HG02943 (cell line): ENCODE data around the gene RNU6-9.
"Not testable (repeated sequence)": the region's sequence is repeated elsewhere in the genome, so short reads cannot be mapped to it uniquely, and the experiment has no call there.

ENCODE experiments used
- ATAC-seq: cut with Tn5 transposase; IDR thresholded peaks from one replicate; pipeline ENCODE4 v1.9.1; 2021; ENCODE audit warnings: mild to moderate bottlenecking, low read depth, moderate library complexity; ENCODE audit not compliant: unreplicated experiment

RNU6-9 gene

DNA sequence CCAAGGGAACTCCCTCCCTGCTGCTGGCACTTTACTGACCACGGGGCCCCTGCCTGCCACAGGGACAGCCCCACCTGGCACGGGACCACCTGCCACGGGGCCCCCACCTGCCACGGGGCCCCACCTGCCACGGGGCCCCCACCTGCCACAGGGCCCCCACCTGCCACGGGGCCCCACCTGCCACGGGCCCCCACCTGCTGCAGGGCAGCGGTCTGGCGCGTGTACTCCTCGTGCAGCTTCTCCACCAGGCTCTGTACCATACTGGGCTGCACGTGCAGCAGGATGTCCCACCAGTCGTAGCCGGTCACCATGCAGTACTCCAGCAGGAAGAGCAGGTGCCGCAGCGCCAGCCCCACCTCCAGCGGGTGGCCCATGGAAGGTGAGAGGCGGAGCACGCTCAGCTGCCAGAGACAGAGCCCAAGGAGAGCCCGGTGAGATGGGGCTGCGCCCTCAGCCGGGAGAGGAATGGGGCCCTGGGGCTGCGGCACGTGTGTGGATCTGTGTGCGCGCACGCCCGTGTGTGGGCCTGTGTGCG lies 16.4 kb upstream of the RNU6-9 start:
- no peak for ATAC-seq

DNA sequence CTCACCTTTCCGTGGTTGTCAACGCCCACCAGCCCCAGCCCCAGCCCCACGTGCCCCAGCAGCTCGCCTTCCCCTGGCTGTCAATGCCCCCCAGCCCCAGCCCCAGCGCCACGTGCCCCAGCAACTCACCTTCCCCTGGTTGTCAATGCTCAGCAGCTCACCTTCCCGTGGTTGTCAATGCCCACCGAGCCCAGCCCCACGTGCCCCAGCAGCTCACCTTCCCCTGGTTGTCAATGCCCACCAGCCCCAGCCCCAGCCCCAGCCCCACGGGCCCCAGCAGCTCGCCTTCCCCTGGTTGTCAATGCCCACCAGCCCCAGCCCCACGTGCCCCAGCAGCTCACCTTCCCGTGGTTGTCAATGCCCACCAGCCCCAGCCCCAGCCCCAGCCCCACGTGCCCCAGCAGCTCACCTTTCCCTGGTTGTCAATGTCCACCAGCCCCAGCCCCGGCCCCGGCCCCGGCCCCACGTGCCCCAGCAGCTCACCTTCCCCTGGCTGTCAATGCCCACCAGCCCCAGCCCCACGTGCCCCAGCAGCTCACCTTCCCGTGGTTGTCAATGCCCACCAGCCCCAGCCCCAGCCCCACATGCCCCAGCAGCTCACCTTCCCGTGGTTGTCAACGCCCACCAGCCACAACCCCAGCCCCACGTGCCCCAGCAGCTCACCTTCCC lies 15.2 kb upstream of the RNU6-9 start:
- ATAC-seq, result not testable (repeated sequence)

- ATAC-seq, result not testable (repeated sequence)
Measured at GRCh38 chr19:878751-879561, 14.3 kb upstream of the RNU6-9 start.

GRCh38 chr19:879711-880438 lies 13.4 kb upstream of the RNU6-9 start:
- ATAC-seq, result no peak

GRCh38 chr19:881385-882071 lies 11.8 kb upstream of the RNU6-9 start:
- no peak for ATAC-seq

DNA sequence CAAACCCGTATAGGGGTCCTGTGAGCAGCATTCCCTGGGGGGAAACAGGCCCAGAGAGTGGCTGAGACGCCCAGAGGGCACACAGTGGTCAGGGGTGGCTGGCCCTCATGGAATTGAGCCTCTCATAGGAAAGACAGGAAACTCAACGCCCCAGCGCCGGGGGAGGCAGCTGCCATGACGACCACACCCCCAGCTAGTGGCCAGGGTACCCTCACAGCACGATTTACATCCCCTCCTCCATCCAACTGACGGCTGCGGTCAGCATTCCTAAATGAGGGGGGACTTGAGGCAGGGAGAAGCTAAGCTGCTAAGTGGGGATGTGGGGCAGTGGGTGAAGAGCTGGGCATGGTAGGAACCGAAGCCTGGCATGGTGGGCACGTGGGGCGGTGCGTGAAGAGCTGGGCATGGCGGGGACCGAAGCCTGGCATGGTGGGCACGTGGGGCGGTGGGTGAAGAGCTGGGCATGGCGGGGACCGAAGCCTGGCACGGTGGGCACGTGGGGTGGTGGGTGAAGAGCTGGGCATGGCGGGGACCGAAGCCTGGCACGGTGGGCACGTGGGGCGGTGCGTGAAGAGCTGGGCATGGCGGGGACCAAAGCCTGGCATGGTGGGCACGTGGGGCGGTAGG lies 10.3 kb upstream of the RNU6-9 start:
- no peak for ATAC-seq

DNA sequence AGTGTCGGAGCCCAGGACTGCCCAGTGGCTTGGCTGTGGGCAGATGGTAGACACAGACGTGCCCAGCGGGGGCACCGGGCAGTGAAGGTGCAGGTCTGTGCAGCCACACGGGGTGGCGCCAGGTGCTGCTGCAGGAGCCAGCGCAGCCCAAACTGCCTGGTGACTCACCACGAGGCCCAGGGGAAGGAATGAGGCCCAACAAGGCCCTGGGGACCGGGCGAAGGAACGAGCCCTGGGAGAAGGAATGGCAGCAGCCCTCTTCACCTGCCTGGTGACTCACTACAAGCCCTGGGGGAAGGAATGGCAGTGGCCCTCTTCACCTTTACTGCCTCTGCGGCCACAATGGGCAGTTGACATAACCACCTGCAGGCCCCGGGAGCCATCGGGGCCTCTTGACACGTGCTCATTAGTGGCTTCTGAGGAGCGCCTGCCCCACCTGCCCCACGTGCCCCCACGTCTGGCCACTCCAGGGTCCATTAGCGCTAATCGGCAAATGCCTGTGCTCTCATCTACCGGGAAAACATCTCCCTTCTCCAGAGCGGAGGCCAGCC lies 9.5 kb upstream of the RNU6-9 start:
- ATAC-seq, result no peak

GRCh38 chr19:884420-885211 lies 8.7 kb upstream of the RNU6-9 start:
- no peak for ATAC-seq

- ATAC-seq, result no peak
Measured at GRCh38 chr19:885536-886224, 7.6 kb upstream of the RNU6-9 start.

DNA sequence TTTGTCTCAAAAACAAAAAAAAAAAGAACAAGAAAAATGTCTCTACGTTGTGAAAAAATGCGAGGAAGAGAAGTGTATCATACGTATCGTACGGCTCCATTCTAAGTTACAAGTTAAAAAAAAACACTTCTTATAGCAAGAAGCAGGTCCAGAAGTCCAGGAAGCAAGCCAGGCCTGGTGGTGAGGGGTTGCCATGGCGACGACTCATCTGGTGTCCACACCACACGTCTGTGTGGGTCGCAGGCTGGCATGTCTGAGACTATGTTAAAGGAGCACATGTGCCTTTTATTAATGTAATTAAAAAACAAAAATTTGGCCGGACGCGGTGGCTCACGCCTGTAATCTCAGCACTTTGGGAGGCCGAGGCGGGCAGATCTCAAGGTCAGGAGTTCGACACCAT lies 6.2 kb upstream of the RNU6-9 start:
- ATAC-seq, result no peak

DNA sequence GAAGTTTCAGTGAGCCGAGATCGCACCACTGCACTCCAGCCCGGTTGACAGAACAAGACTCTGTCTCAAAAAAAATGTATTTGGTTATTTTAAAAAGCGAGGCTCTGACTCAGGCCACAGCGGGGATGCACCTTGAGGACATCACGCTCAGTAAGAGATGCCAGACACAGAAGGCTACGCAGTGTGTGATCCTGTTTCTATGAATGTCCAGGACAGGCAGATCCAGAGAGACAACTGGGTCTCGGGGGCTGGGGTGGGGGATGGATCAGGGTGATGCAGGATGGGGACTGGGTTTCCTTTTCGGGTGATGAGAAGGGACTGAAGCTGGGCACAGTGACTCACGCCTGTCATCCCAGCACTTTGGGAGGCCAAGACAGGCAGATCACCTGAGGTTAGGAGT lies 5.7 kb upstream of the RNU6-9 start:
- no peak for ATAC-seq

- ATAC-seq, result no peak
Measured at GRCh38 chr19:888581-889385, 4.5 kb upstream of the RNU6-9 start.

- ATAC-seq, result no peak
Measured at GRCh38 chr19:889662-890295, 3.5 kb upstream of the RNU6-9 start.

- no peak for ATAC-seq
Measured at GRCh38 chr19:890831-891230, 2.5 kb upstream of the RNU6-9 start.

DNA sequence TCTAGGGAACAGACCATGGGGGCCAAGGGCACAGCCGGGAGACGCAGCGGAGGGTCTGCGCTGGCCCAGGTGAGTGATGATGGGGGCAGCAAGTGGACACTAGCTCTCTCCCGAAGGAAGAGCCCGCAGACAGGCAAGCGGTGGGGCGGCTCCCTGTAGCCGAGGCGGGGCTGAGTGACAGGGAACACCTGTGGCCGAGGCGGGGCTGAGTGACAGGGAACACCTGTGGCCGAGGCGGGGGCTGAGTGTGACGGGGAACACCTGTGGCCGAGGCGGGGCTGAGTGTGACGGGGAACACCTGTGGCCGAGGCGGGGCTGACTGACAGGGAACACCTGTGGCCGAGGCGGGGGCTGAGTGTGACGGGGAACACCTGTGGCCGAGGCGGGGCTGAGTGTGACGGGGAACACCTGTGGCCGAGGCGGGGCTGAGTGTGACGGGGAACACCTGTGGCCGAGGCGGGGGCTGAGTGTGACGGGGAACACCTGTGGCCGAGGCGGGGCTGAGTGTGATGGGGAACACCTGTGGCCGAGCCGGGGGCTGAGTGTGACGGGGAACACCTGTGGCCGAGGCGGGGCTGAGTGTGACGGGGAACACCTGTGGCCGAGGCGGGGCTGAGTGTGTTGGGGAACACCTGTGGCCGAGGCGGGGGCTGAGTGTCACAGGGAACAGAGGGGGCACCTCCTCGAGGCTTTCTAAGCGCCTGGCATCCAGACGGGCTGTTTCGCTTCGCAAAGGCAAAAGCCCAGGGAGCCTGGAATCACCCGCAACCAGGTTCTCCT lies 1.7 kb upstream of the RNU6-9 start:
- not testable (repeated sequence) for ATAC-seq

GRCh38 chr19:892243-892893 lies 916 bp upstream of the RNU6-9 start:
- no peak for ATAC-seq
